DOHH2 (cell line): ENCODE measurements around the gene ATP5F1D.

Source experiments
- H3F3A ChIP-seq: fragments of 200-600 bp; sonication (generic), shearing (Covaris generic); 2 replicates; pipeline ENCODE4 v1.6.0; 2016; ENCODE audit warnings: antibody characterized with exemption, mild to moderate bottlenecking; ENCODE audit not compliant: control insufficient read depth, insufficient read depth
- H3K27ac ChIP-seq: fragments of 200-600 bp; sonication (generic); 2 replicates; pipeline ENCODE4 v1.5.1; 2014; ENCODE audit warnings: low read depth, mild to moderate bottlenecking, low read length, moderate library complexity
- H3K27me3 ChIP-seq: fragments of 200-600 bp; sonication (generic); 2 replicates; pipeline ENCODE4 v1.6.1; 2014; ENCODE audit warnings: mild to moderate bottlenecking, low read length, mixed read lengths; ENCODE audit not compliant: control insufficient read depth
- H3K36me3 ChIP-seq: fragments of 200-600 bp; sonication (generic); 2 replicates; pipeline ENCODE4 v1.6.1; 2014; ENCODE audit warnings: mild to moderate bottlenecking, low read length, moderate library complexity, mixed read lengths; ENCODE audit not compliant: control insufficient read depth
- H3K4me1 ChIP-seq: fragments of 200-600 bp; sonication (generic); 2 replicates; pipeline ENCODE4 v1.6.1; 2014; ENCODE audit warnings: mild to moderate bottlenecking, low read length, mixed read lengths; ENCODE audit not compliant: control insufficient read depth
- H3K4me2 ChIP-seq: fragments of 200-600 bp; sonication (generic); 2 replicates; pipeline ENCODE4 v1.6.0; 2014; ENCODE audit warnings: mild to moderate bottlenecking, low read length, moderate library complexity
- H3K4me3 ChIP-seq: fragments of 200-600 bp; sonication (generic); 2 replicates; pipeline ENCODE4 v1.5.1; 2014; ENCODE audit warnings: mild to moderate bottlenecking, low read length, mixed read lengths
- H3K79me2 ChIP-seq: fragments of 200-600 bp; sonication (generic); 2 replicates; pipeline ENCODE4 v1.6.1; 2014; ENCODE audit warnings: mild to moderate bottlenecking, low read length, mixed read lengths; ENCODE audit not compliant: control insufficient read depth
- H3K9me2 ChIP-seq: fragments of 200-600 bp; sonication (generic); replicated peaks from 2 replicates; pipeline ENCODE4 v1.6.1; 2014; ENCODE audit warnings: mild to moderate bottlenecking, low read length, mixed read lengths; ENCODE audit not compliant: control insufficient read depth
- H3K9me3 ChIP-seq: fragments of 200-600 bp; sonication (generic); 2 replicates; pipeline ENCODE4 v1.6.1; 2014; ENCODE audit warnings: antibody characterized with exemption, low read length, mixed read lengths; ENCODE audit not compliant: control insufficient read depth, insufficient read depth
- H4K20me1 ChIP-seq: fragments of 200-600 bp; sonication (generic); 2 replicates; pipeline ENCODE4 v1.6.0; 2014; ENCODE audit warnings: low read depth, mild to moderate bottlenecking, antibody characterized with exemption, low read length, moderate library complexity; ENCODE audit not compliant: control insufficient read depth, insufficient read depth
- EZH2phosphoT487 ChIP-seq: fragments of 200-600 bp; sonication (generic); IDR thresholded peaks from 2 replicates; pipeline ENCODE4 v1.6.1; 2017; ENCODE audit warnings: borderline replicate concordance, mild to moderate bottlenecking, antibody characterized with exemption, low read length, moderate library complexity, mixed read lengths
- TF ChIP-seq, protein P1 (sequence below): fragments of 200-600 bp; sonication (generic); IDR thresholded peaks from one replicate; pipeline ENCODE4 v1.5.1; 2014; ENCODE audit warnings: antibody characterized with exemption, mild to moderate bottlenecking, low read depth, low read length; ENCODE audit not compliant: poor library complexity, severe bottlenecking

ATP5F1D gene

DNA sequence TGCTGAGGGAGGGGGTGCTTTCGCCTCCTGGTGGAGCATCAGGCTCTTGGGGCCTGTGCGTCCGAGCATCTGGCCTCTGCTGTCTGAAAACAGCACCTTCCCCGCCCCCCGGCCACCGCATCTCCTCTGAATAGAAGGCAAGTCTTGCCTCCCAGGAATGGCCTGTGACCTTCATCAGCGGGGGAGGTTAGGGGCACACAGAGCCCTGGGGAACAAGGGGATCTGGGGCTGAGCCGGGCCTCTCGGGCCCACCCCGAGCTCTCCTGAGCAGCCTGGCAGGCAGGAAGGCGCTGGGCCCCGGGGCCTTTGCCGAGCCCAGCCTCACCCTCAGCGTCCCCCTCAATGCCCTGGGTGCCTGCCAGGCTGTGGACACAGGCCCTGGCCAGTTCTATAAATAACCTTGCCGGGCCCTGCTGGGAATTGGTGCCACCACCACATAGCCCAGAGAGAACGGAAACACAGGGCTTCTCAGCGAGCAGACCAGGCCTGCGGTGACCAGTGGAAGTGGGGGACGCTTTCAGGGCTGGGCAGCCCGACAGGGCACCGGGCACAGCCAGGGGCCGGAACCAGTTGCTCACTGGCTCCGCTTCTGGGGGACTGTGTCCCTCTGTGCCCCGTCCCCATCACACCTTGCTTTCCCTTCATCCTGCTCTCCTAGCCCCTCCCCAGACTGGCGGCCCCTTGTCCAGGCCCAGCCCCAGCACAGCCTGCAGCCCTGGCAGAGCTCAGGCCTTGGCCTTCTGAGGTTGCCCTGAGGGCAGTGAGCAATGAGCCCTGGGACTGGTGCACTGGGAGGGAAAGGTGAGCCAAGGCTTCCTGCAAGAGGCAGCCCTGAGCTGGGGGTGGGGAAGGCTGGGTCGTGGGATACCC, 26.5 kb upstream of the ATP5F1D start:
- TF ChIP-seq, protein P1, sequence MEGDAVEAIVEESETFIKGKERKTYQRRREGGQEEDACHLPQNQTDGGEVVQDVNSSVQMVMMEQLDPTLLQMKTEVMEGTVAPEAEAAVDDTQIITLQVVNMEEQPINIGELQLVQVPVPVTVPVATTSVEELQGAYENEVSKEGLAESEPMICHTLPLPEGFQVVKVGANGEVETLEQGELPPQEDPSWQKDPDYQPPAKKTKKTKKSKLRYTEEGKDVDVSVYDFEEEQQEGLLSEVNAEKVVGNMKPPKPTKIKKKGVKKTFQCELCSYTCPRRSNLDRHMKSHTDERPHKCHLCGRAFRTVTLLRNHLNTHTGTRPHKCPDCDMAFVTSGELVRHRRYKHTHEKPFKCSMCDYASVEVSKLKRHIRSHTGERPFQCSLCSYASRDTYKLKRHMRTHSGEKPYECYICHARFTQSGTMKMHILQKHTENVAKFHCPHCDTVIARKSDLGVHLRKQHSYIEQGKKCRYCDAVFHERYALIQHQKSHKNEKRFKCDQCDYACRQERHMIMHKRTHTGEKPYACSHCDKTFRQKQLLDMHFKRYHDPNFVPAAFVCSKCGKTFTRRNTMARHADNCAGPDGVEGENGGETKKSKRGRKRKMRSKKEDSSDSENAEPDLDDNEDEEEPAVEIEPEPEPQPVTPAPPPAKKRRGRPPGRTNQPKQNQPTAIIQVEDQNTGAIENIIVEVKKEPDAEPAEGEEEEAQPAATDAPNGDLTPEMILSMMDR, result no peak
- no peak for TF ChIP-seq EZH2phosphoT487
- no peaks in the 10 kb centered on the region for H3F3A ChIP-seq
- no peak overlapping the region for H3K27ac ChIP-seq
- no peaks in the 10 kb centered on the region for H3K9me2 ChIP-seq
- no peak overlapping the region for H3K4me3 ChIP-seq
- no peaks in the 10 kb centered on the region for H3K27me3 ChIP-seq
- peaks cover 29% of the 10 kb centered on the region for H3K36me3 ChIP-seq
- no peaks in the 10 kb centered on the region for H3K9me3 ChIP-seq
- no peak overlapping the region for H3K4me2 ChIP-seq
- H3K79me2 ChIP-seq, result peaks cover 95% of the 10 kb centered on the region
- peaks cover 8% of the 10 kb centered on the region for H3K4me1 ChIP-seq
- H4K20me1 ChIP-seq, result peaks cover 14% of the 10 kb centered on the region; the same call in 1 of the 2 replicates

DNA sequence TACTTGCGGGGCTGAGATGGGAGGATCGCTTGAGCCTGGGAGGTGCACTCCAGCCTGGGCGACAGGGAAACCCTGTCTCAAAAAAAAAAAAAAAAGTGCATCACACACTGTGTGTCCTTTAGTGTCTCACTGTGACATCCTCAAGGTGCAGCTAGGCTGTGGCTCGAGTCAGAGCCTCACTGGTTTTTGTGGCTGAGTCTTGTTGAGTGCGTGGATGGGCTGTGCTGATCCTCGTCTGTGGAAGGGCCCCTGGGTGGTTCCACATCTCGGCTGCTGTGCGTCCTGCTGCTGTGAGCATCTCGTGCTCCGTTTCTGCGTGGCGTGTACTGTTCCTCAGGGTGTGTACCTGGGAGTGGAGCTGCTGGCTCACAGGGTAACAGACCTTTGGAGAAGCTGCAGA, 24.8 kb upstream of the ATP5F1D start:
- TF ChIP-seq, protein P1, result no peak
- TF ChIP-seq EZH2phosphoT487, result no peak
- Histone ChIP-seq H3K4me3 (no peak overlapping the region), H4K20me1 (peaks cover 8% of the 10 kb centered on the region; the same call in 1 of the 2 replicates), H3K9me3 (no peaks in the 10 kb centered on the region), H3K9me2 (no peaks in the 10 kb centered on the region), H3K4me1 (peaks cover 8% of the 10 kb centered on the region), H3K36me3 (peaks cover 38% of the 10 kb centered on the region), H3K4me2 (no peak overlapping the region), H3F3A (no peaks in the 10 kb centered on the region), H3K79me2 (peaks cover 87% of the 10 kb centered on the region), H3K27me3 (no peaks in the 10 kb centered on the region), H3K27ac (no peak overlapping the region)

DNA sequence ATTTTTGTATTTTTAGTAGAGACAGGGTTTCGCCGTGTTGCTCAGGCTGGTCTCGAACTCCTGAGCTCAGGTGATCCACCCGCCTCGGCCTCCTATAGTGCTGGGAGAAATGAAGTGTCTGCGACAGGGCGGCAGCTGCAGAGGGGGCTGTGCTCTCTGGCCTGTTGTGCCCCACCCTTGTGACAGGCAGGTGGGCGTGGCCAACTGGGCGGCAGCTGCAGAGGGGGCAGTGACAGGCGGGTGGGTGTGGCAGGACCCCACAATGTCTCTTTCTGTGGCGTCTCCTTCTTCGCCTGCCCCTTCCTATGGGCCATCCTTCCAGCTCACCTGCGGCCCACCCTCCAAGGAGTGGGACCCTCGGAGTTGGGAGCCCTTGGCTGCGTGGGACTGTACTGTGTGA, 24.2 kb upstream of the ATP5F1D start:
- H3K4me1 ChIP-seq, result peaks cover 8% of the 10 kb centered on the region
- peaks cover 39% of the 10 kb centered on the region for H3K36me3 ChIP-seq
- no peaks in the 10 kb centered on the region for H3K9me2 ChIP-seq
- no peaks in the 10 kb centered on the region for H3F3A ChIP-seq
- no peak overlapping the region for H3K27ac ChIP-seq
- no peaks in the 10 kb centered on the region for H3K9me3 ChIP-seq
- no peak overlapping the region for H3K4me2 ChIP-seq
- no peak overlapping the region for H3K4me3 ChIP-seq
- no peak for TF ChIP-seq EZH2phosphoT487
- TF ChIP-seq, protein P1, result no peak
- peaks cover 81% of the 10 kb centered on the region for H3K79me2 ChIP-seq
- H3K27me3 ChIP-seq, result no peaks in the 10 kb centered on the region
- peaks cover 8% of the 10 kb centered on the region; the same call in 1 of the 2 replicates for H4K20me1 ChIP-seq
